HepG2 (cell line): ENCODE results near the gene BBS4. TPM values are rescaled to one million over a fixed set of nuclear protein-coding genes. Genes with fewer than 3 reads are reported as not detected.

Experiments used
- ATAC-seq: fragments of 200-7000 bp; cut with Tn5 transposase; 3 replicates; pipeline ENCODE4 v1.9.1; 2020; ENCODE audit warnings: mild to moderate bottlenecking, moderate library complexity
- BruUV-seq: library from RNA; stranded (reverse); fragments of 400-500 nt; replicated peaks from 2 replicates; lab custom pipeline; 2021; lab: Mats Ljungman, UMichigan
- CTCF ChIA-PET: fragments of 300-600 bp; formaldehyde crosslinking; extraction: SDS; loops from one replicate; lab custom pipeline; 2021; ENCODE audit warnings: low total read pairs, inconsistent platforms, low intra/inter-chr PET ratio; lab: Yijun Ruan, JAX
- POLR2A ChIA-PET: fragments of 350-600 bp; sonication (Branson Sonifier 250); formaldehyde crosslinking; loops from one replicate; lab custom pipeline; 2020; ENCODE audit warnings: antibody characterized with exemption, inconsistent platforms; lab: Yijun Ruan, JAX
- DNase-seq: peaks from one replicate; pipeline ENCODE4 v3.0.0-alpha.2; 2015; ENCODE audit warnings: low spot score
- FAIRE-seq: peaks from 3 replicates; lab custom pipeline; 2011; peaks lifted over from hg19 to GRCh38; lab: Jason Lieb, UNC
- H2AFZ ChIP-seq: one replicate; pipeline ENCODE4 v1.6.1; 2011; ENCODE audit warnings: low read length, inconsistent platforms
- H3K27ac ChIP-seq: fragments of 300-600 bp; 3 replicates; pipeline ENCODE4 v1.8.0; 2011; ENCODE audit warnings: mixed run types, mild to moderate bottlenecking, mixed read lengths, low read length, inconsistent platforms; ENCODE audit not compliant: insufficient read depth; ENCODE audit errors: extremely low read length
- H3K27me3 ChIP-seq, 2 experiments: fragments of 200-600 bp in 1 of 2; 2 replicates in 1 of 2; 3 replicates in 1 of 2; pipeline versions ENCODE4 v1.6.0 to v1.8.0; 2011; ENCODE audit warnings: low read length in 2 of 2, mild to moderate bottlenecking in 2 of 2, moderate library complexity in 2 of 2, inconsistent platforms in 1 of 2; ENCODE audit not compliant: insufficient read depth in 2 of 2, control insufficient read depth in 1 of 2
- H3K36me3 ChIP-seq, 2 experiments: fragments of 200-600 bp in 1 of 2; replicated peaks in 1 of 2; 2 replicates in 1 of 2; 3 replicates in 1 of 2; pipeline versions ENCODE4 v1.5.1 to v1.8.0; 2011; ENCODE audit warnings: low read length in 2 of 2, inconsistent platforms in 1 of 2; ENCODE audit not compliant: insufficient read depth in 2 of 2, control insufficient read depth in 1 of 2
- H3K4me1 ChIP-seq: 2 replicates; pipeline ENCODE4 v1.5.1; 2012; ENCODE audit warnings: low read length, inconsistent platforms; ENCODE audit not compliant: insufficient read depth
- H3K4me2 ChIP-seq: 2 replicates; pipeline ENCODE4 v1.6.0; 2011; ENCODE audit warnings: low read depth, low read length, inconsistent platforms
- H3K4me3 ChIP-seq, 3 experiments: fragments of 200-600 bp in 1 of 3; sonication (generic), shearing (Covaris generic) in 1 of 3; replicated peaks in 1 of 3; 2 replicates each; pipeline ENCODE4 v1.5.1; 2011 to 2016; ENCODE audit warnings: low read length in 3 of 3, inconsistent platforms in 2 of 3, low read depth in 2 of 3, mild to moderate bottlenecking in 2 of 3, control low read depth in 1 of 3, mixed read lengths in 1 of 3; ENCODE audit not compliant: insufficient read depth in 1 of 3
- H3K79me2 ChIP-seq: one replicate; pipeline ENCODE4 v1.6.1; 2011; ENCODE audit warnings: low read length, inconsistent platforms; ENCODE audit not compliant: insufficient read depth
- H3K9ac ChIP-seq: 2 replicates; pipeline ENCODE4 v1.6.0; 2011; ENCODE audit warnings: mild to moderate bottlenecking, low read depth, low read length, inconsistent platforms; ENCODE audit not compliant: insufficient read depth
- H3K9me3 ChIP-seq: 2 replicates; pipeline ENCODE4 v1.5.1; 2012; ENCODE audit warnings: mild to moderate bottlenecking, low read length
- H4K20me1 ChIP-seq: 2 replicates; pipeline ENCODE4 v1.6.0; 2011; ENCODE audit warnings: inconsistent platforms, mild to moderate bottlenecking, low read length, moderate library complexity; ENCODE audit not compliant: insufficient read depth
- CTCF ChIP-seq: sonication (generic); formaldehyde crosslinking; IDR thresholded peaks from 2 replicates; pipeline ENCODE4 v1.5.0; 2020; ENCODE audit warnings: mild to moderate bottlenecking, missing genetic modification reagents, moderate library complexity
- KDM3A ChIP-seq: IDR thresholded peaks from 2 replicates; pipeline ENCODE4 v1.6.1; 2018; ENCODE audit warnings: low read depth, missing compliant biosample characterization
- MEIS1 ChIP-seq: sonication (generic); formaldehyde crosslinking; IDR thresholded peaks from 2 replicates; pipeline ENCODE4 v1.9.0; 2021; ENCODE audit warnings: mild to moderate bottlenecking, missing genetic modification reagents, moderate library complexity, borderline replicate concordance
- NKX3-1 ChIP-seq: sonication (generic); formaldehyde crosslinking; IDR thresholded peaks from 2 replicates; pipeline ENCODE4 v1.5.0; 2020; ENCODE audit warnings: missing genetic modification reagents
- TCF7 ChIP-seq: sonication (generic); IDR thresholded peaks from 2 replicates; pipeline ENCODE4 v1.6.1; 2016; ENCODE audit warnings: antibody characterized with exemption, low read depth
- ZNF34 ChIP-seq: sonication (generic); formaldehyde crosslinking; IDR thresholded peaks from 2 replicates; pipeline ENCODE4 v1.4.0; 2020; ENCODE audit warnings: mild to moderate bottlenecking, missing genetic modification reagents, borderline replicate concordance
- ZNF629 ChIP-seq: sonication (generic); formaldehyde crosslinking; conservative IDR thresholded peaks from 2 replicates; pipeline ENCODE4 v1.5.0; 2020; ENCODE audit warnings: missing genetic modification reagents
- ZNF784 ChIP-seq: sonication (generic); formaldehyde crosslinking; IDR thresholded peaks from 2 replicates; pipeline ENCODE4 v1.5.1; 2020; ENCODE audit warnings: missing genetic modification reagents, mild to moderate bottlenecking, borderline replicate concordance
- WGBS: methylation state at CpG from one replicate; pipeline ENCODE4 v1.1.6; 2017; ENCODE audit warnings: low lambda C conversion rate; 5-methylcytosine and 5-hydroxymethylcytosine counted together
- in situ Hi-C: cut with HindIII; loops from 2 replicates; pipeline ENCODE4 v1.10.0; 2017; ENCODE audit warnings: low pct_unique_long_range_greater_than_20kb; ENCODE audit not compliant: extremely low pct_ligation_motif_present
- intact Hi-C: fragments of 100-400 bp; cut with micrococcal nuclease; formaldehyde crosslinking; loops from one replicate; pipeline ENCODE4 v1.10.0; 2022; ENCODE audit not compliant: unreplicated experiment
- polyA plus RNA-seq, 8 experiments: library from polyadenylated mRNA; depleted of rRNA in 3 of 8; stranded (reverse) in 7 of 8; unstranded in 1 of 8; fragments of >200 nt; fragmentation: Illumina TruSeq in 4 of 8; extraction: Trizol in 4 of 8; gene quantifications; 2 replicates each; pipeline versions ENCODE4 v1.2.1 to v1.2.3, GENCODE V29; 2011 to 2016; ENCODE audit warnings: low read depth in 4 of 8, missing spikeins in 1 of 8, mixed read lengths in 1 of 8; ENCODE audit not compliant: insufficient read depth in 1 of 8
- total RNA-seq, 5 experiments: library from RNA; depleted of rRNA; stranded (reverse); fragments of >200 nt; fragmentation: Illumina TruSeq; extraction: Trizol; gene quantifications; 2 replicates each; pipeline ENCODE4 v1.2.3, GENCODE V29; 2016; ENCODE audit warnings: low read depth in 1 of 5

The BBS4 gene
- total and polyA plus RNA-seq, 2 of the 13 experiments (the other 11 are each of a cell fraction or from before 2014, with no cell fraction given), result 16.0 to 21.3 TPM

GRCh38 chr15:72740219-72740618 lies 54.2 kb downstream of the BBS4 start:
- POLR2A ChIA-PET, result no interaction called here
- Histone ChIP-seq H3K9ac (no peak overlapping the region), H2AFZ (no peak overlapping the region), H3K36me3 (peaks cover 9 to 30% of the 10 kb centered on the region in 2 experiments), H4K20me1 (no peaks in the 10 kb centered on the region), H3K4me3 (no peak overlapping the region), H3K9me3 (no peaks in the 10 kb centered on the region), H3K79me2 (no peaks in the 10 kb centered on the region), H3K4me1 (no peaks in the 10 kb centered on the region), H3K27ac (no peak overlapping the region), H3K4me2 (no peak overlapping the region), H3K27me3 (no peaks in the 10 kb centered on the region)
- no peak for DNase-seq
- TF ChIP-seq TCF7 (no peak), NKX3-1 (CRISPR knock-in tag) (no peak), ZNF34 (no peak), MEIS1 (CRISPR knock-in tag) (no peak), KDM3A (CRISPR knock-in tag) (no peak)
- 97% methylated on average over 1 of the region's 1 CpG for WGBS
- intact Hi-C loops (no loop called here), in situ Hi-C loops (no loop called here)
- FAIRE-seq, result no peak
- BruUV-seq, result no TSS peak
- ATAC-seq, result no peak
- CTCF ChIA-PET, result no interaction called here

GRCh38 chr15:72749700-72750099 lies 63.7 kb downstream of the BBS4 start:
- POLR2A ChIA-PET, result no interaction called here
- H2AFZ ChIP-seq, result no peak overlapping the region
- H3K4me3 ChIP-seq, result no peak overlapping the region
- ATAC-seq (no peak), DNase-seq (no peak), FAIRE-seq (no peak)
- H3K27ac ChIP-seq, result no peak overlapping the region
- intact Hi-C loops, result no loop called here
- H3K79me2 ChIP-seq, result no peaks in the 10 kb centered on the region
- 93% methylated on average over 2 of the region's 2 CpGs for WGBS
- no peak overlapping the region for H3K4me2 ChIP-seq
- no peaks in the 10 kb centered on the region for H4K20me1 ChIP-seq
- no peak overlapping the region for H3K9ac ChIP-seq
- H3K27me3 ChIP-seq, result no peaks in the 10 kb centered on the region
- no peak for TF ChIP-seq ZNF784 (CRISPR knock-in tag)
- TF ChIP-seq ZNF629, result peak; percentile 68
- TF ChIP-seq CTCF, result no peak
- in situ Hi-C loops, result no loop called here
- peaks cover 10 to 32% of the 10 kb centered on the region in 2 experiments for H3K36me3 ChIP-seq
- CTCF ChIA-PET, result no interaction called here
- BruUV-seq, result no TSS peak
- H3K4me1 ChIP-seq, result no peaks in the 10 kb centered on the region
- no peaks in the 10 kb centered on the region for H3K9me3 ChIP-seq
